ENCODE results near the gene ITGAV.

The ITGAV gene

GRCh38 chr2:186612555-186613440, 22.9 kb downstream of the ITGAV start:
- no peak for DNase-seq

GRCh38 chr2:186614373-186614772, 24.5 kb downstream of the ITGAV start:
- no peak for DNase-seq

- no peak for DNase-seq
Observed at GRCh38 chr2:186617148-186617547, 27.3 kb downstream of the ITGAV start.

- DNase-seq = no peak
Observed at GRCh38 chr2:186617771-186618170, 27.9 kb downstream of the ITGAV start.

DNA sequence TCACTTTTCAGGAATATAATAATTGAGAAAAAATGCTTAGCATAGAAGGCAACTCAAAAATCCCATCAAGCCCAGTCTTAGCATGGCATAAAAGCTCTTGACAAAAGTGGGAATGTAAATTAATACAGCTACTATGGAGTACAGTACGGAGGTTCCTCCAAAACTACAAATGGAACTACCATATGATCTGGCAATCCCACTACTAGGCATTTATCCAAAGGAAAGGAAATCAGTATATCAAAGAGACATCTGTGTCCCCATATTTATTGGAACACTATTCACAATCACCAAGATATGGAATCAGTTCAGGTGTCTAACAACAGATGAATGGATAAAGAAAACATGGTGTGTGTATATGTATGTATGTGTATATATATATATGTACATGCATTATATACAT, 28.8 kb downstream of the ITGAV start:
- DNase-seq = no peak

DNA sequence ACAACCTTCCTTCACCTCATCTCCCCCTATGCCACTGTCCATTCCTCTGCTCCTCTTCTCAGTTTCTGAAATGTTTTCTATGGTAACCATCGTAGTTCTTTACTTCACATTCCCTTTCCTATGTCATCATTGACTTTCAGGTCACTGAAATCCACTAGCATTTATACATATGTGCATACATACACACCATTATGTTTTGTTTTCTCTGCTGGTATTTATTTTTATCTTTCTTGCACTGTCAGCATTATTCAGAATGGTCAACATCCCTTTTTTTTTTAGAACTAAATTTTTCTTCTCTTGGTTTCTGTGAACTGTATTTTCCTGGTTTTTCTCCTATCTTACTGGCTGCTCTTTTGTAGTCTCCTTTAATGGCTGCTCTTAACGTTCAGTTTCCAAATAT, 33.2 kb downstream of the ITGAV start:
- no peak for DNase-seq

DNA sequence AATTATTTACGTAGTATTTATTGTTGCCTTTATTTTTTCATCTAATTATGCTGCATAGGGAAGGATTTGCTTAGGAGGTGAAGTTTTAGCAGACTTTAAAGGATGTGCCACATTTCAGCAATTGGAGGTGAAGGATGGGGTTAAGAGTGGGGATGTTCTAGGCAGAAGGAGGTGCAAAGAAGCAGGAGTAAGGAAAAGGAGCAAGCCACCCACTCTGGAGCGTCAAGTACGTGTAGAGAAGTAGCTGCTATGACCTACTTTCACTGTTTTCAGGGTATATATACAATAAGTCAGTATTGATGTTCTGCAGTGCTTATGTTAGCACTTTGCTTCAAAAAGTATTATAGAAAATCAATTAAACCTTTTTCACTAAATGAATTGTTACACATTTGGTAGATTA, 34.4 kb downstream of the ITGAV start:
- no peak for DNase-seq

DNA sequence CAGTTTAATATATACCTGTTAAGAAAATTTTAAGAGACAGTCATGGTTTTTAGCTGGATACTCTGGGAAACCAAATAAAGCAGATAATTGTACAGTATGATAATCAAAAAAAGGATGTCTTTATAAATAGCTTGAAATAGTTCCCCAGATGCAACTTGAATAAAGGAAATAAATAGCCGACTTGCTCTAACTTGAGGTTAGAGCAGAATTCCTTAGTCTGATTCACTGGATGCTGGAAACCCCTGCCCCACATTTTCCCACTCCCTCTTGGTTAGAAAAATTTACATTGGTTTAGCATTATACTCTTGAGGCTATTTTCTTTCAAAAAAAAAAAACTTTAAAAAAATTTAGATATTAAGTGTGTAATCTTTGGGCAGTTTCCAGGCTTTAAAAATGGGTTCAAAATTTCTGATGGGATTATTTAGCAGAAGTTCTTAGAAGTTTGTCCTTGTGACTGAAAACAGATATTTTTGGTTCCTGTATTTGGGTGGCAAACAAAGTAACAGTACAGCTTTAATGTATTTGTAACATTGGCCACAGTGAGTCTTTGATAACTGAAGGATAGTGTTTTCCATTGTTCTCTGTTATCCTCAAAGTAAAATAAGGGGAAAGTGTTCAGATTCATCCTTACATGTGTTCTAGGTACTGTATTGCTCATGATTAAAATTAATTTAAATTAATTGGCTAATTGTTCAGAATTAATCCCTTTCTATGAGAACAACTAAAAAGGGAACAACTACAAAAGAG, 39.6 kb downstream of the ITGAV start:
- DNase-seq = no peak

DNA sequence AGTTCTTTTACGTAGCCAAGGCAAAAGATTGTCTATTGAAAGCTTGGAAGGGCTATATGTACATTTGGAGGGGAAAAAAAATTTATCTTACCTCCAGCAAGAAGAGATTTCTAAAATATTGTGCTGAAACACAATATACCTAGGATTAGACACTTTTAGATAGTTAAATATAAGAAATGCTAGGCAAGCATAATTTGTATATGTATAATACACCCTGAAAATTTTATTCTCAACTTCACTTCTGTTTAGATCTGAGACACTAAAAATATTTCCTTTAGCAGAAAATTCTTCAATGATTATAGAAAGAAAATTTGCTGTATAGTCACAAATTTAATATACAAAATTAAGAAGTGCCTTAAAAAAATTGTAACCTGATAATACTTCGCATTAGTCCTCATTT, 42.6 kb downstream of the ITGAV start:
- no peak for DNase-seq

GRCh38 chr2:186634701-186635100, 44.8 kb downstream of the ITGAV start:
- DNase-seq = no peak

DNA sequence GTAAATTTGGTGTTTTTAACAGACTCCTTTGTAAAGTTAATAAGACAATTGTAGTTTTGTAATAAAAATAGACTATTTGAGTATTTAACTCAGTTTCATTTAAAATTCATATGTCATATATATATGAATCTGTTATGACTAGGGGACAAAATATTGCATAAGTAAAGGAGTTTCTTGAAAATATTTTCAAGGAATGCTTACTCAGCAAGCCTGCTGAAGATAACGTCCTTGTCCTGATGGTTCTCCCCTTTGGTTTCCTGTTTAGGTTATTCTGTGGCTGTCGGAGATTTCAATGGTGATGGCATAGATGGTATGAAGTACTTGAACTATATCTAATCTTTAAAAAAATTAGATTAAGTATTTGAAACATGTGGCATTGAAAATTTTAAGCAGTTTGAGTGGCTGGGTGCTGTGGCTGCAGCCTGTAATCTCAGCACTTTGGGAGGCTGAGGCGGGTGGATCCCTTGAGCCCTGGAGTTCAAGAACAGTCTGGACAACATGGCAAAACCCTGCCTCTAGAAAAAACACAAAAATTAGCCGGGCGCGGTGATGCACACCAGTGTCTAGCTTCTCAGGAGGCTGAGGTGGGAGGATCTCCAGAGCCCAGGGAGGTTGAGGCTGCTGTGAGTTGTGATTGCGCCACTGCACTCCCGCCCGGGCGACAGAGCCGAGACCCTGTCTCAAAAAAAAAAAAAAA, 47.1 kb downstream of the ITGAV start:
- no peak for DNase-seq

DNA sequence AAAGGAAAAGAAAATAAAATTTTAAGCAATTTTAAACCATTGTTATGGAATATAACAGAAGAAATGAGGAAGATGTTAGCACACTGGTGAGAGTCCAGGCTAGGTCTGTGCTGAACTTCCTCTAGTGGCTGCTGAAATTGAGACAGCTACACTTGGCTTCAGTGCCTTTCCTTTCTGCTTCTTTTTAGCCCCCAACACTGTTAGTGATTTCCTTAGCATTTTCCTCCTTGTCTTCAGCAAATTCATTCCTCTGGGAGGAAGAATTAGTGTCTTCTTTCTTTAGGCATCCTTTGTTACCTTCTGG, 47.6 kb downstream of the ITGAV start:
- DNase-seq = no peak

DNA sequence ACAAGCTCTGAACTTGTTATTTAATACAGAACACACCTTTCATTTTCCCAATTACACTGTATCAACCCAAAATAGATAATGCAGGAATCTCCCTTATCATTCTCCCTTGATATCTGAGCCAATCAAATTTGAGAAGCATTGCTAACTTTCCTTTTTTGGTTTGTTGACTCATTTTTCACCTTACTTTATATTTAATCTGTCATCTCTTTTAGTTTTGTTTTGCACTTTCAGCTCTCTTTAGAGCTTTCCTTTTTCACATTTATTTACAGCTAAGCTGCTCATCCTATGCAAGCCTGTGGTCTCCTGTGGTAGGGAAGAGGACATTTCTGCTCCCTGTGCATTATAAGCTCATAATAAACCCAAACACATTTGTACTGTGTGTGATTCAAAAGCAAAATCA, 50.1 kb downstream of the ITGAV start:
- DNase-seq = no peak

GRCh38 chr2:186641132-186641806, 51.4 kb downstream of the ITGAV start:
- DNase-seq = peak in 1 of 14 donors; percentile 31

DNA sequence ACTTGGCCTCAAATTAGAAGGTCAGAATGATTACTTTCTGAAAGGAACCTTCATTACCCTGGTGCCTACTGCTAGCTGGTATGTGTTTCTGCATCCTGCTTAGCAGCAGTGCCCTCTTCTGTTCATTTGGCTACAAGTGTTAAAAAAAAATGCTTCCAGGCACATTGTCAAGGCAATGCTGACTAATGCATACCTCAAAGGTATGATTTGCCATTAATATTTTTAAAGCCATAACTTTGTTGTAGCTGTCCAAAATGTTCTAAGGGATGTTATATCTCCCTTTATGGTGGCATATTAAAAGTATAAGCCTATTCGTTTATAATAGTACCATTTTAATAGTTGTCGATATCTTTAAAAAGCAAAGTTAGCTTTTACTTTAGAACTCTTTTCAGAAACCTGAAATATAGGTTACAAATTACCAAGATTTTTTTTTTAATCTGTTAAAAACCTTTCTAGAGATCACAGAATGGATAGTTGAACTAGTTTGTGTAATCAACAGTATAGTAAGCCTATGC, 52.0 kb downstream of the ITGAV start:
- peak in 4 of 14 donors; percentile 5 to 31 (median 12) for DNase-seq

- no peak for DNase-seq
Observed at GRCh38 chr2:186644791-186645190, 54.9 kb downstream of the ITGAV start.

GRCh38 chr2:186645999-186646398, 56.1 kb downstream of the ITGAV start:
- DNase-seq = no peak

- DNase-seq = no peak
Observed at GRCh38 chr2:186648130-186648529, 58.3 kb downstream of the ITGAV start.

GRCh38 chr2:186653511-186653910, 63.7 kb downstream of the ITGAV start:
- DNase-seq = no peak

- DNase-seq = no peak
Observed at GRCh38 chr2:186659383-186659782, 69.5 kb downstream of the ITGAV start.

GRCh38 chr2:186664385-186665043, 74.7 kb downstream of the ITGAV start:
- no peak for DNase-seq

GRCh38 chr2:186669146-186669545, 79.3 kb downstream of the ITGAV start:
- DNase-seq = no peak

Data from C1 segment of cervical spinal cord (tissue), 14 donors.